NCI-H446 treated with DMSO at 0.1 percent for 48 hours (cell line): ENCODE measurements around the gene PMEL.
"Not testable (repeated sequence)": the region's sequence is repeated elsewhere in the genome, so short reads cannot be mapped to it uniquely, and the experiment has no call there.

Experiments
- DNase-seq: peaks from one replicate; lab custom pipeline; 2025; lab: John Stamatoyannopoulos, UW

PMEL gene

GRCh38 chr12:55942055-55942454 is 23.8 kb downstream of the PMEL start:
- no peak for DNase-seq

GRCh38 chr12:55940065-55940732 is 25.6 kb downstream of the PMEL start:
- DNase-seq = peak; percentile 36

- DNase-seq = no peak
Observed at GRCh38 chr12:55938826-55939501, 26.9 kb downstream of the PMEL start.

- no peak for DNase-seq
Observed at GRCh38 chr12:55937981-55938380, 27.9 kb downstream of the PMEL start.

- DNase-seq = no peak
Observed at GRCh38 chr12:55935738-55936151, 30.1 kb downstream of the PMEL start.

GRCh38 chr12:55934773-55935172 is 31.1 kb downstream of the PMEL start:
- no peak for DNase-seq

DNA sequence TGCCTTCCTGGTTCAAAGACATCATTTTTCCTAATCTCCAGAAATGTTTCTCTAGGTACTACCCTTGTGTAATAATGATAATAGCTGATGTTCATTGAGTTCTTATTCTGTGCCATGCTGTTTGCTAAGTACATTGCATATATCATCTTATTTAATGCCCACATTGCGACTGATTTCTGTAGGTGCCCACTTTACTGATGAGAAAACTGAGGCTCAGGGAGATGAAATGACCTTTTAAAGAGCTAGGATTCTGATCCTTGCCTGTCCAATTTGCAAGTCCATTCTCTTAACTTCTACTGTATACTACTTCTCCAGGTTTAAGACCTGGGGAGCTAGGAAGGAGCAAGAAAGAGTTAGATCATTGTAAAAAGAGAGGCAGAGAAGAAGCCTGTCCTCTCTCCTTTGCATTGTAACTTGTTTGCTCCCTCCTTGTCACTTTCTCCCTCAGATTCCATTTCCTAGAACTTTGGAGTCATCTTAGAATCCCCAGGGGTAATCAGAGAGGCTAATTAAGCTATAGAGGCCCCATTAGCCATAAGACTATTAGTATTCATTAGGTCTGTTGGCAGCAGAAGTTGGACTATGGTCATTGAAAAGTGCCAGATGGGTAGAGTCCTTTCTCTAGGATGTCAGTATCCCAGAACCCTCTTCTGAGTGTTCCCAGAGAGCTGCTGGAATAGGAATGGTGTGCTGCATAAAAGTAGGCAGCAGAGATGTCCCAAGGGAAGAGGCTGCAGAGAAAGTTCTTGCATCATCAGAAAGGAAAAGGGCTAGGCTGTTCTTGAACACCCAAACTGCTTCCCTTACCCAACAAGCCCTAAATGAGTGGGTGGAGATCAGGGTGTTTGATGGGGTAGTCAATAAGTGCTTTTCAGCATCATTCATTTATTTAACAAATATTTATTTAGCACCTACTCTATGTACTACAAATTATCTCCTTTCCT is 31.8 kb downstream of the PMEL start:
- DNase-seq = no peak

GRCh38 chr12:55933169-55933798 is 32.6 kb downstream of the PMEL start:
- no peak for DNase-seq

GRCh38 chr12:55932551-55932910 is 33.3 kb downstream of the PMEL start:
- DNase-seq = no peak

GRCh38 chr12:55931780-55932550 is 33.9 kb downstream of the PMEL start:
- no peak for DNase-seq

DNA sequence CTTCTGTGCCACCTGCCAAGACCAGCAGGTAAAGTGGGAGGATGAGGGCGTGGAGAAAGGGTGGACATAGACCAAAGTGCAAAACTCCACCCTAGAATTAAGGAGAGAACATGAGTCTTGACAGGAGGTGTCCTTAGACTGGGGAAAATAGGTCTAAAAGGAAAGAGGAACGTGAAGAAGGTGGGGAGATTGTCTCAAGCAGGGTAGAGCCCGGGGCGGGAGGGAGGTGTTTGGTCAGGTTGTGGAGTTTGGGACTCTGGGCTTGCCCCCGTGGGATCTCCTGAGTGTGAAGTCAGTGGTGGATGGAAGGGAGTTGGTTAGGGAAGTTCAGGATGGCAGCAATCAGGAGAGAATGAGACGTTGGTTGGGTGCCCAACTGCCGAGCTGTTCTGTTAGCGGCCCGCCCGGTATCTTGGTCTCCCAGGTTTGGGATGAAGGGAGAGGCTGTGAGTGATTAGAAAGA is 34.5 kb downstream of the PMEL start:
- no peak for DNase-seq

DNA sequence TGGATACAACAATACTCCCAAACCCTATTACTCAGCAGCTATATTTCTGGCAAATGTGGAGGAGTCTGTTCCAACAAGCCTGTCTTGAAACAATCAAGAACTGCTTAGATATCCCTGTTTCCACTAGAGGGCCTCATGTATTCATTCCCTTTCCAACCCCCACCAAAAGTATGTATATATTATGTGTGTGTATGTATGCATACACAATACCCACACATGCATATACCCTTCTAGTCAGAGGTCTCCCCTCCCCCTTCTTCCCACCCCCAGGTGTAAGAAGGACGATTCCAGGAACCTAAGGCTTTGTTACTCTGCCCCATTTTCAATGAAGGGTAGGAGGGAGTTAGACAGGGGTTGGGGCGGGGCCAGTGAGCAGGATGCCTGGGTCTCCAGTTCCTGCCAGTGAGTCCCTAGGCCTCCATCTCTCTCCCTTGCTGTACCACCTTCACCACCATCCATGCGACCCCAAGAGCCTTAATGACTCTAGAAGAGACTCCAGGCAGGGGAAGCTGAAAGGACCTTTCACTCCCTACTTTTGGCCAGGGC is 35.0 kb downstream of the PMEL start, which contains the start of gene DGKA:
Gene DGKA, plus strand, starts transcription at position 392 of the 546 bp plus-strand sequence. CDS start 5,342 bp downstream, outside the sequence.
- peak; percentile 48 for DNase-seq

DNA sequence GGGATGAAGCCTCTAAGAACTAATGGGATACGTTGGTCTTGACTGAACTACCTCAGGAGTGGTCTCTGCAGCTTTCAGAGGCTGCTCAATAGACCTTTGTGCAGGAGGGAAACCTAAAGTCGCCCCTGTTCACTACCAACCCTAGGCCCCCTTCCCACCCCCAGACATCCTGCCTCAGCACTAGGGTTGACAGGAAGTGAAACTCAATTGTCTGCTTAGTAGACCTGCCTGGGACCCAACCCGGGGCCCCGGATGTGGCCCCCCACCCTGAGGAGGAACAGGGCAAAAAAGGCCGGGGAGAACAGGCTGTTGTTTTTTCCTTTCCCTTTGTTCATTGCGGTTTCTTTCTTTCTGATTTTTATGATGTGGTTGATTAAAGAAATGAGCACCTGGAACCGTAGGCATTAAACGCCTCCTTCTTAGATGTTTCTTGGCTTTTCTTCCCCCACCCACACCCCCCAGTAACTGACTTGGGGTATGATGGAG is 36.5 kb downstream of the PMEL start:
- no peak for DNase-seq

- DNase-seq = peak; percentile 42
Observed at GRCh38 chr12:55927588-55928502, 38.0 kb downstream of the PMEL start, which contains the start of gene PYM1. Gene PYM1 (minus strand): TSS chr12:55927894. CDS start chr12:55927761, 133 bp downstream.

- peak; percentile 89 for DNase-seq
Observed at GRCh38 chr12:55926738-55927587, 38.9 kb downstream of the PMEL start.

- DNase-seq = no peak
Observed at GRCh38 chr12:55925870-55926737, 39.7 kb downstream of the PMEL start.

- DNase-seq = no peak
Observed at GRCh38 chr12:55925371-55925770, 40.5 kb downstream of the PMEL start.

DNA sequence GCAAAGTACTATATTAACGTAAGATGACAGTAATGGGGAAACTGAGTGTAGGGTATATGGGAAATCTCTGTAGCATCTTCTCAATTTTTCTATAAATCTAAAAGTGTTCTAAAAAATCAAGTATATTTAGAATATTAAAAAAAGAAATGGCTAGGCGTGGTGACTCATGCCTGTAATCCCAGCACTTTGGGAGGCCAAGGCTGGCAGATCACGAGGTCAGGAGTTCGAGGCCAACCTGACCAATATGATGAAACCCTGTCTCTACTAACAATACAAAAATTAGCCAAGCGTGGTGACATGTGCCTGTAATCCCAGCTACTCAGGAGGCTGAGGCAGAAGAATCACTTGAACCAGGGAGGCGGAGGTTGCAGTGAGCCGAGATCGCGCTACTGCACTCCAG is 42.2 kb downstream of the PMEL start:
- not testable (repeated sequence) for DNase-seq
